DND-41 (cell line): ENCODE data around the gene LRRC59.

Experiments used
- CTCF ChIP-seq: IDR thresholded peaks from 2 replicates; pipeline ENCODE4 v1.5.1; 2012; ENCODE audit warnings: borderline replicate concordance, low read length, moderate library complexity, mild to moderate bottlenecking; ENCODE audit not compliant: poor library complexity, severe bottlenecking; ENCODE audit errors: extremely low read depth
- EZH2 ChIP-seq: IDR thresholded peaks from 3 replicates; pipeline ENCODE4 v1.6.1; 2012; ENCODE audit warnings: borderline replicate concordance, low read depth, mild to moderate bottlenecking, moderate library complexity, low read length, inconsistent platforms; ENCODE audit not compliant: severe bottlenecking

DNA sequence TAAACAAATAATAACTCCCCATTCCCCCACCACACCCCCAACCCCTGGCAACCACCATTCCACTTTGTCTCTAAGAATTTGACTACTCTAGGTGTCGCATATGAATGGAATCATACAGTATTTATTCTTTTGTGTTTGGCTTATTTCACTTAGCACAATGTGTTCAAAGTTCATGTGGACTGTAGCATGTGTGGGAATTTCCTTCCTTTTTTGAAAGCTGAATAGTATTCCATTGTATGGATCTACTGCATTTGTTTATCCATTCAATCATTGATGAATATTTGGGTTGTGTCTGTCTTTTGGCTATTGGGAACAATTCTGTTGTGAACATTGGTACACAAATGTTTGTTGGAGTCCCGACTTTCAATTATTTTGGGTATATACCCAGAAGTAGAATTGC lies 25.4 kb upstream of the LRRC59 start:
- TF ChIP-seq CTCF (no peak), EZH2 (no peak)
